ENCODE results near the gene NAGK. TPM values are rescaled to one million over a fixed set of nuclear protein-coding genes. Genes with fewer than 3 reads are reported as not detected.
A peak's percentile ranks its signal among the peaks of the same experiment; 100 is the strongest.
"Not testable (repeated sequence)": the region's sequence is repeated elsewhere in the genome, so short reads cannot be mapped to it uniquely, and the experiment has no call there.

The NAGK gene
- total RNA-seq, 1 donor from 2014 or later = 35.0 TPM

GRCh38 chr2:71083297-71083696, 14.8 kb downstream of the NAGK start:
- not testable (repeated sequence) for H3K4me1 ChIP-seq (ENCODE audit: control insufficient read depth in 3 of 3, insufficient read depth in 3 of 3, low read length in 3 of 3); H3K36me3 ChIP-seq (ENCODE audit: control insufficient read depth in 3 of 3, insufficient read depth in 3 of 3, low read length in 3 of 3); H3K9me3 ChIP-seq (ENCODE audit: control insufficient read depth in 3 of 3, low read length in 3 of 3); H3K27ac ChIP-seq (ENCODE audit: low read depth, low read length); H3K4me3 ChIP-seq (ENCODE audit: low read length in 3 of 3); H3K27me3 ChIP-seq (ENCODE audit: control insufficient read depth in 3 of 3, insufficient read depth in 3 of 3, low read length in 3 of 3); H3K9ac ChIP-seq (ENCODE audit: low read depth in 1 of 3, low read length in 3 of 3)

DNA sequence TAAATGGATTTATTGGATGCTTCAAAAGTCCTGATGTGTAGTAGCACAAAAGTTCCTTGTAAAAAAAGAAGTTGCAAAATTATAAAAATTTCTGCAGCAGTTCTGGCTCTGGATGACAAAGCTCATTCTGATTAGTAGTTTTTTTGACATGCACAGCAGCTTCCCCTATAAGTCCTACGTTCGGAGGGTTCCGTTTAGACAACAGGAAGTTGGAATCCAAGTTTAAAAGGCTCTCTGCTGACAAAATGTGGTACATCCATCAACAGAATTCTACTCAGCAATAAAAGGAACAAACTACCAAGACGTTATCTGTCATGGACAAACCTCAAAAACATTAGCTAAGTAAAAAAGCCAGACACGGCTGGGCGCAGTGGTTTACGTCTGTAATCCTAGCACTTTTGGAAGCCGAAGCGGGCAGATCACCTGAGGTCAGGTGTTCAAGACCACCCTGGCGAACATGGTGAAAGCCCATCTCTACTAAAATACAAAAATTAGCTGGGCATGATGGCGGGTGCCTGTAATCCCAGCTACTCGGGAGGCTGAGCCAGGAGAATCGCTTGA, 15.4 kb downstream of the NAGK start:
- not testable (repeated sequence) for H3K9me3 ChIP-seq (ENCODE audit: control insufficient read depth in 3 of 3, low read length in 3 of 3); H3K4me1 ChIP-seq (ENCODE audit: control insufficient read depth in 3 of 3, insufficient read depth in 3 of 3, low read length in 3 of 3); H3K27me3 ChIP-seq (ENCODE audit: control insufficient read depth in 3 of 3, insufficient read depth in 3 of 3, low read length in 3 of 3); H3K36me3 ChIP-seq (ENCODE audit: control insufficient read depth in 3 of 3, insufficient read depth in 3 of 3, low read length in 3 of 3); H3K9ac ChIP-seq (ENCODE audit: low read depth in 1 of 3, low read length in 3 of 3); H3K27ac ChIP-seq (ENCODE audit: low read depth, low read length)
- H3K4me3 ChIP-seq (ENCODE audit: low read length in 3 of 3) = peak overlapping the region; percentile 22 to 40 (median 30)

- H3K9me3 ChIP-seq (ENCODE audit: control insufficient read depth in 3 of 3, low read length in 3 of 3); H3K27ac ChIP-seq (ENCODE audit: low read depth, low read length); H3K4me1 ChIP-seq (ENCODE audit: control insufficient read depth in 3 of 3, insufficient read depth in 3 of 3, low read length in 3 of 3): not testable (repeated sequence)
These were observed 17.0 kb downstream of the NAGK start for GRCh38 chr2:71085325-71086003.

DNA sequence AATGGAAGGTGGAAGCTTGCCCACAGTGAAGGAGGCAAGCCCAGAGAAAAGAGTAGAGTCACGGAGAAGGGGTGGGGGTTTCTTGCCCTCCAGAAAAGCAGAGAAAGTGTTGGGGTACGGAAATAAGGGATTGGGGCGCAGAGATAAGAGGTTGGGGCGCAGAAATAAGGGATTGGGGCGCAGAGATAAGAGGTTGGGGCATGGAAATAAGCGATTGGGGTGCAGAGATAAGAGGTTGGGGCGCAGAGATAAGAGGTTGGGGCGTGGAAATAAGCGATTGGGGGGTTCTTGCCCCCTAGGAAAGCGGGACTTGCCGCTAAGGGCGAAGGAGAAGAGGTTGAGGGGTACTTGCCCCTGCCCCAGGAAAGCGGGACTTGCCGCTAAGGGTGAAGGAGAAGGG, 21.0 kb downstream of the NAGK start:
- H3K36me3 ChIP-seq (ENCODE audit: control insufficient read depth in 3 of 3, insufficient read depth in 3 of 3, low read length in 3 of 3); H3K4me1 ChIP-seq (ENCODE audit: control insufficient read depth in 3 of 3, insufficient read depth in 3 of 3, low read length in 3 of 3); H3K27ac ChIP-seq (ENCODE audit: low read depth, low read length); H3K9ac ChIP-seq (ENCODE audit: low read depth in 1 of 3, low read length in 3 of 3); H3K4me3 ChIP-seq (ENCODE audit: low read length in 3 of 3); H3K9me3 ChIP-seq (ENCODE audit: control insufficient read depth in 3 of 3, low read length in 3 of 3); H3K27me3 ChIP-seq (ENCODE audit: control insufficient read depth in 3 of 3, insufficient read depth in 3 of 3, low read length in 3 of 3): not testable (repeated sequence)

More at GRCh38 chr2:71085325-71086003, 17.0 kb downstream of the NAGK start:
- not testable (repeated sequence) for H3K27me3 ChIP-seq (ENCODE audit: control insufficient read depth in 3 of 3, insufficient read depth in 3 of 3, low read length in 3 of 3); H3K4me3 ChIP-seq (ENCODE audit: low read length in 3 of 3); H3K36me3 ChIP-seq (ENCODE audit: control insufficient read depth in 3 of 3, insufficient read depth in 3 of 3, low read length in 3 of 3); H3K9ac ChIP-seq (ENCODE audit: low read depth in 1 of 3, low read length in 3 of 3)

DNA sequence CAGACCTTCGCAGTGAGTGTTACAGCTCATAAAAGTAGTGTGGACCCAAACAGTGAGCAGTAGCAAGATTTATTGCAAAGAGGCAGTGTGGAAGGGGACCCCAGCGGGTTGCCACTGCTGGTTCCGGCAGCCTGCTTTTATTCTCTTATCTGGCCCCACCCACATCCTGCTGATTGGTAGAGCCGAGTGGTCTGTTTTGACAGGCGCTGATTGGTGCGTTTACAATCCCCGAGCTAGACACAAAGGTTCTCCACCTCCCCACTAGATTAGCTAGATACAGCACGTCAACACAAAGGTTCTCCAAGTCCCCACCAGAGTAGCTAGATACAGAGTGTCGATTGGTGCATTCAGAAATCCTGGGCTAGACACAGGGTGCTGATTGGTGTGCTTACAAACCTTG, 23.4 kb downstream of the NAGK start:
- not testable (repeated sequence) for H3K9ac ChIP-seq (ENCODE audit: low read depth in 1 of 3, low read length in 3 of 3); H3K36me3 ChIP-seq (ENCODE audit: control insufficient read depth in 3 of 3, insufficient read depth in 3 of 3, low read length in 3 of 3); H3K4me1 ChIP-seq (ENCODE audit: control insufficient read depth in 3 of 3, insufficient read depth in 3 of 3, low read length in 3 of 3); H3K27me3 ChIP-seq (ENCODE audit: control insufficient read depth in 3 of 3, insufficient read depth in 3 of 3, low read length in 3 of 3); H3K27ac ChIP-seq (ENCODE audit: low read depth, low read length); H3K9me3 ChIP-seq (ENCODE audit: control insufficient read depth in 3 of 3, low read length in 3 of 3); H3K4me3 ChIP-seq (ENCODE audit: low read length in 3 of 3)

DNA sequence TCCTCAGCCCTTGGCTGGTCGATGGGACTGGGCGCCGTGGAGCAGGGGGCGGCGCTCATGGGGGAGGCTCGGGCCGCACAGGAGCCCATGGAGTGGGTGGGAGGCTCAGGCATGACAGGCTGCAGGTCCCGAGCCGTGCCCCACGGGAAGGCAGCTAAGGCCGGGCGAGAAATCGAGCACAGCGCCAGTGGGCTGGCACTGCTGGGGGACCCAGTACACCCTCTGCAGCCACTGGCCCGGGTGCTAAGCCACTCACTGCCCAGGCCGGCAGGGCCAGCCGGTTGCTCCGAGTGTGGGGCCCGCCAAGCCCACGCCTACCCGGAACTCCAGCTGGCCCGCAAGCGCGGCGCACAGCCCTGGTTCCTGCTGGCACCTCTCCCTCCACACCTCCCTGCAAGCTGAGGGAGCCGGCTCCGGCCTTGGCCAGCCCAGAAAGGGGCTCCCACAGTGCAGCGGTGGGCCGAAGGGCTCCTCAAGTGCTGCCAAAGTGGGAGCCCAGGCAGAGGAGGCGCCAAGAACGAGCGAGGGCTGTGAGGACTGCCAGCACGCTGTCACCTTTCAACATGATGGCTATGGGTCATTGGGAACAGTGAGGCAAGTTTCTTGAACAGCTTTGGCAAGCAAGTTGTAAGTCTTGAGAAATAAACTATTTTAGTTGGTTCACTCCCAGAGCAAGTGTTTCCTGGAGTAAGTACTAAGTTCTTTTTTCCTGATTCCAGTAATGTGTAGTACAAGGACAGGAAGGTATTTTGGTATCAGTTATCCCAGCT, 24.2 kb downstream of the NAGK start:
- not testable (repeated sequence) for H3K4me1 ChIP-seq (ENCODE audit: control insufficient read depth in 3 of 3, insufficient read depth in 3 of 3, low read length in 3 of 3); H3K9me3 ChIP-seq (ENCODE audit: control insufficient read depth in 3 of 3, low read length in 3 of 3); H3K4me3 ChIP-seq (ENCODE audit: low read length in 3 of 3); H3K27ac ChIP-seq (ENCODE audit: low read depth, low read length); H3K36me3 ChIP-seq (ENCODE audit: control insufficient read depth in 3 of 3, insufficient read depth in 3 of 3, low read length in 3 of 3); H3K9ac ChIP-seq (ENCODE audit: low read depth in 1 of 3, low read length in 3 of 3); H3K27me3 ChIP-seq (ENCODE audit: control insufficient read depth in 3 of 3, insufficient read depth in 3 of 3, low read length in 3 of 3)

GRCh38 chr2:71100195-71100964, 31.9 kb downstream of the NAGK start:
- Histone ChIP-seq H3K27ac (ENCODE audit: low read depth, low read length) (no peak overlapping the region), H3K36me3 (ENCODE audit: control insufficient read depth in 3 of 3, insufficient read depth in 3 of 3, low read length in 3 of 3) (no peaks in the 10 kb centered on the region), H3K27me3 (ENCODE audit: control insufficient read depth in 3 of 3, insufficient read depth in 3 of 3, low read length in 3 of 3) (no peaks in the 10 kb centered on the region), H3K9me3 (ENCODE audit: control insufficient read depth in 3 of 3, low read length in 3 of 3) (no peaks in the 10 kb centered on the region), H3K4me3 (ENCODE audit: low read length in 3 of 3) (no peak overlapping the region), H3K4me1 (ENCODE audit: control insufficient read depth in 3 of 3, insufficient read depth in 3 of 3, low read length in 3 of 3) (no peaks in the 10 kb centered on the region), H3K9ac (ENCODE audit: low read depth in 1 of 3, low read length in 3 of 3) (no peak overlapping the region)

DNA sequence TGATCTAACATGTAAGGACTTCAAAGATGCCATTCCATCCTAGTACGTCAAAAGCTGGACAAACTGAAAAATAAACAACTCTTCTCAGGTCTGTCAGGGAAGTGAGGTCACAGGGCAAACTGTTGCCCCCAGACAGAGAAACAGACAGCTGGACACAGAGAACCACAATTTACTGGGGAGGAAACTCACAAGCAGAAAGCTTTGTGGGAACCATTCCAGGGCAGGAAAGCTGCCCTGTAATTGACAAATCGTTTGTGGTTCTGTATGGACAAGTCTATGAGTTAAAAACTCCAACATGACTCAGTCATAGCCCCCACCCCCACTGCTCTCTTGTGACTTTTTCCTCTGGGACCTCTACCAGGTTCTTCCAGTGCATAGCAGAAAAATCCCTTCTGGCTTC, 33.2 kb downstream of the NAGK start:
- H3K4me1 ChIP-seq (ENCODE audit: control insufficient read depth in 3 of 3, insufficient read depth in 3 of 3, low read length in 3 of 3) = no peaks in the 10 kb centered on the region

GRCh38 chr2:71102981-71103681, 34.7 kb downstream of the NAGK start:
- Histone ChIP-seq H3K4me3 (ENCODE audit: low read length in 3 of 3) (no peak overlapping the region), H3K27me3 (ENCODE audit: control insufficient read depth in 3 of 3, insufficient read depth in 3 of 3, low read length in 3 of 3) (no peaks in the 10 kb centered on the region), H3K9ac (ENCODE audit: low read depth in 1 of 3, low read length in 3 of 3) (no peak overlapping the region), H3K27ac (ENCODE audit: low read depth, low read length) (no peak overlapping the region), H3K4me1 (ENCODE audit: control insufficient read depth in 3 of 3, insufficient read depth in 3 of 3, low read length in 3 of 3) (no peaks in the 10 kb centered on the region), H3K36me3 (ENCODE audit: control insufficient read depth in 3 of 3, insufficient read depth in 3 of 3, low read length in 3 of 3) (no peaks in the 10 kb centered on the region), H3K9me3 (ENCODE audit: control insufficient read depth in 3 of 3, low read length in 3 of 3) (no peaks in the 10 kb centered on the region)

More for the DNA sequence above, 33.2 kb downstream of the NAGK start:
- Histone ChIP-seq H3K27ac (ENCODE audit: low read depth, low read length) (no peak overlapping the region), H3K4me3 (ENCODE audit: low read length in 3 of 3) (no peak overlapping the region), H3K9me3 (ENCODE audit: control insufficient read depth in 3 of 3, low read length in 3 of 3) (no peaks in the 10 kb centered on the region), H3K9ac (ENCODE audit: low read depth in 1 of 3, low read length in 3 of 3) (no peak overlapping the region), H3K36me3 (ENCODE audit: control insufficient read depth in 3 of 3, insufficient read depth in 3 of 3, low read length in 3 of 3) (no peaks in the 10 kb centered on the region), H3K27me3 (ENCODE audit: control insufficient read depth in 3 of 3, insufficient read depth in 3 of 3, low read length in 3 of 3) (no peaks in the 10 kb centered on the region)
